Smooth muscle cell (in vitro differentiated cells): ENCODE results near the gene PATJ. TPM values are rescaled to one million over a fixed set of nuclear protein-coding genes. Genes with fewer than 3 reads are reported as not detected.

Source experiments
- DNase-seq: peaks from one replicate; lab custom pipeline; 2025; ENCODE audit not compliant: unreplicated experiment; lab: John Stamatoyannopoulos, UW
- H2AFZ ChIP-seq: fragments of 200-600 bp; sonication (generic); 2 replicates; pipeline ENCODE4 v1.6.0; 2016; ENCODE audit warnings: antibody characterized with exemption, low read depth, mild to moderate bottlenecking
- H3F3A ChIP-seq: fragments of 200-600 bp; sonication (generic); 2 replicates; pipeline ENCODE4 v1.6.0; 2017; ENCODE audit warnings: antibody characterized with exemption, low read depth
- H3K27ac ChIP-seq: fragments of 200-600 bp; sonication (generic); 2 replicates; pipeline ENCODE4 v1.5.1; 2016; ENCODE audit warnings: low read depth, mild to moderate bottlenecking
- H3K27me3 ChIP-seq: fragments of 200-600 bp; sonication (generic); 2 replicates; pipeline ENCODE4 v1.6.1; 2016; ENCODE audit warnings: low read depth, mild to moderate bottlenecking
- H3K36me3 ChIP-seq: fragments of 200-600 bp; sonication (generic); 2 replicates; pipeline ENCODE4 v1.5.1; 2016; ENCODE audit warnings: low read depth
- H3K4me1 ChIP-seq: fragments of 200-600 bp; sonication (generic); 2 replicates; pipeline ENCODE4 v1.5.1; 2016; ENCODE audit warnings: low read depth
- H3K4me2 ChIP-seq: fragments of 200-600 bp; sonication (generic); 2 replicates; pipeline ENCODE4 v1.6.0; 2016; ENCODE audit warnings: mild to moderate bottlenecking
- H3K4me3 ChIP-seq: fragments of 200-600 bp; sonication (generic); 2 replicates; pipeline ENCODE4 v1.5.1; 2016; ENCODE audit warnings: mild to moderate bottlenecking
- H3K79me2 ChIP-seq: fragments of 200-600 bp; sonication (generic); 2 replicates; pipeline ENCODE4 v1.6.0; 2016; ENCODE audit warnings: low read depth, mild to moderate bottlenecking
- H3K9ac ChIP-seq: fragments of 200-600 bp; sonication (generic); 2 replicates; pipeline ENCODE4 v1.6.0; 2016; ENCODE audit warnings: low read depth
- H3K9me3 ChIP-seq: fragments of 200-600 bp; sonication (generic); replicated peaks from 2 replicates; pipeline ENCODE4 v1.5.1; 2016; ENCODE audit warnings: low read depth
- H4K20me1 ChIP-seq: fragments of 200-600 bp; sonication (generic); 2 replicates; pipeline ENCODE4 v1.6.0; 2016; ENCODE audit warnings: low read depth
- CTCF ChIP-seq: fragments of 200-600 bp; sonication (generic); IDR thresholded peaks from 2 replicates; pipeline ENCODE4 v1.5.1; 2017; ENCODE audit warnings: borderline replicate concordance, mild to moderate bottlenecking, antibody characterized with exemption; ENCODE audit not compliant: insufficient read depth, poor library complexity, severe bottlenecking
- WGBS: methylation state at CpG from one replicate; pipeline ENCODE4 v1.1.7; 2016; ENCODE audit warnings: low lambda C conversion rate; 5-methylcytosine and 5-hydroxymethylcytosine counted together
- polyA plus RNA-seq: library from polyadenylated mRNA; unstranded; fragments of >200 nt; fragmentation: Nextera tagmentation; extraction: Ambion mirVana; gene quantifications from 2 replicates; pipeline ENCODE4 v1.2.1, GENCODE V29; 2016
- total RNA-seq: library from RNA; depleted of rRNA; stranded (reverse); fragments of >200 nt; gene quantifications from 2 replicates; pipeline ENCODE4 v1.2.3, GENCODE V29; 2014

The PATJ gene
- total and polyA plus RNA-seq, 2 experiments from 2014 or later, result 3.5 to 12.3 TPM

GRCh38 chr1:61779231-61779630, 37.0 kb downstream of the PATJ start:
- no peaks in the 10 kb centered on the region for H3K4me1 ChIP-seq
- no peak overlapping the region for H3K4me2 ChIP-seq
- TF ChIP-seq CTCF, result no peak
- no peak overlapping the region for H3K4me3 ChIP-seq
- no peak overlapping the region for H3K27ac ChIP-seq
- no peaks in the 10 kb centered on the region for H3K36me3 ChIP-seq
- H3K9ac ChIP-seq, result no peak overlapping the region
- no peaks in the 10 kb centered on the region for H3K9me3 ChIP-seq
- no peaks in the 10 kb centered on the region for H3K27me3 ChIP-seq
- 100% methylated on average over 2 of the region's 2 CpGs for WGBS
- DNase-seq, result no peak
- H3F3A ChIP-seq, result no peaks in the 10 kb centered on the region
- H4K20me1 ChIP-seq, result no peaks in the 10 kb centered on the region
- no peaks in the 10 kb centered on the region for H3K79me2 ChIP-seq
- no peak overlapping the region for H2AFZ ChIP-seq

GRCh38 chr1:61781151-61781550, 38.9 kb downstream of the PATJ start:
- H3K27me3 ChIP-seq, result no peaks in the 10 kb centered on the region
- no peak for TF ChIP-seq CTCF
- H4K20me1 ChIP-seq, result no peaks in the 10 kb centered on the region
- DNase-seq, result no peak
- no peak overlapping the region for H2AFZ ChIP-seq
- H3K4me3 ChIP-seq, result no peak overlapping the region
- no peak overlapping the region for H3K4me2 ChIP-seq
- H3F3A ChIP-seq, result no peaks in the 10 kb centered on the region
- H3K9ac ChIP-seq, result no peak overlapping the region
- H3K27ac ChIP-seq, result no peak overlapping the region
- no peaks in the 10 kb centered on the region for H3K4me1 ChIP-seq
- H3K9me3 ChIP-seq, result no peaks in the 10 kb centered on the region
- no peaks in the 10 kb centered on the region for H3K79me2 ChIP-seq
- H3K36me3 ChIP-seq, result no peaks in the 10 kb centered on the region

GRCh38 chr1:61782771-61783170, 40.5 kb downstream of the PATJ start:
- Histone ChIP-seq H3K36me3 (no peaks in the 10 kb centered on the region), H3K79me2 (no peaks in the 10 kb centered on the region), H3K4me2 (no peak overlapping the region), H3K4me3 (no peak overlapping the region), H3K4me1 (no peaks in the 10 kb centered on the region), H2AFZ (no peak overlapping the region), H3K9ac (no peak overlapping the region), H3K9me3 (no peaks in the 10 kb centered on the region), H4K20me1 (no peaks in the 10 kb centered on the region), H3K27ac (no peak overlapping the region), H3F3A (no peaks in the 10 kb centered on the region), H3K27me3 (no peaks in the 10 kb centered on the region)
- no peak for DNase-seq
- TF ChIP-seq CTCF, result no peak
- WGBS, result 80% methylated on average over 4 of the region's 4 CpGs

- Histone ChIP-seq H2AFZ (no peak overlapping the region), H3K27me3 (no peaks in the 10 kb centered on the region), H3K4me3 (no peak overlapping the region), H3K79me2 (no peaks in the 10 kb centered on the region), H3K9me3 (no peaks in the 10 kb centered on the region), H3K36me3 (no peaks in the 10 kb centered on the region), H3K4me2 (no peak overlapping the region), H4K20me1 (no peaks in the 10 kb centered on the region), H3K4me1 (no peaks in the 10 kb centered on the region), H3K9ac (no peak overlapping the region), H3K27ac (no peak overlapping the region), H3F3A (no peaks in the 10 kb centered on the region)
- WGBS, result 95% methylated on average over 2 of the region's 2 CpGs
- TF ChIP-seq CTCF, result no peak
- DNase-seq, result no peak
Measured at GRCh38 chr1:61784726-61785125, 42.4 kb downstream of the PATJ start.
